CD4-positive, alpha-beta memory T cell (primary cell): ENCODE data around the gene RXRB. TPM values are rescaled to one million over a fixed set of nuclear protein-coding genes. Genes with fewer than 3 reads are reported as not detected.

Experiments
- CTCF ChIA-PET: fragments of 350-600 bp; sonication (Branson Sonifier 250); formaldehyde crosslinking; loops from one replicate; lab custom pipeline; 2021; ENCODE audit warnings: inconsistent platforms; ENCODE audit not compliant: partially characterized antibody; lab: Charles Lee
- POLR2A ChIA-PET: fragments of 350-600 bp; sonication (Branson Sonifier 250); formaldehyde crosslinking; loops from one replicate; lab custom pipeline; 2021; ENCODE audit not compliant: partially characterized antibody; lab: Charles Lee
- DNase-seq, 5 donors: peaks; one replicate each; pipeline versions ENCODE4 v3.0.0 to v3.0.0-alpha.2; 2020 to 2022; ENCODE audit warnings: mixed read lengths in 1 of 5
- H3K27ac ChIP-seq: one replicate; pipeline ENCODE4 v1.7.0; 2013; ENCODE audit warnings: low read depth, low read length
- H3K27me3 ChIP-seq: 2 replicates; pipeline ENCODE4 v1.7.0; 2013; ENCODE audit warnings: mild to moderate bottlenecking, low read length, moderate library complexity; ENCODE audit not compliant: insufficient read depth
- H3K36me3 ChIP-seq: 2 replicates; pipeline ENCODE4 v1.7.0; 2013; ENCODE audit warnings: mild to moderate bottlenecking, low read length, moderate library complexity; ENCODE audit not compliant: insufficient read depth
- H3K4me1 ChIP-seq: 2 replicates; pipeline ENCODE4 v1.7.0; 2013; ENCODE audit warnings: mild to moderate bottlenecking, low read length, moderate library complexity; ENCODE audit not compliant: insufficient read depth
- H3K4me3 ChIP-seq, 2 donors: one replicate each; pipeline ENCODE4 v1.7.0; 2013; ENCODE audit warnings: low read length in 2 of 2, mild to moderate bottlenecking in 1 of 2
- H3K9me3 ChIP-seq, 2 donors: one replicate each; pipeline ENCODE4 v1.7.0; 2013; ENCODE audit warnings: low read length in 2 of 2, control low read depth in 1 of 2; ENCODE audit not compliant: control insufficient read depth in 1 of 2
- H3K27ac Mint-ChIP-seq, 7 donors: one replicate each; pipeline ENCODE4 v1.8.0; 2020 to 2021; ENCODE audit warnings: mixed read lengths in 7 of 7, mild to moderate bottlenecking in 6 of 7, inconsistent platforms in 3 of 7, moderate library complexity in 3 of 7
- H3K27me3 Mint-ChIP-seq, 2 donors: one replicate each; pipeline ENCODE4 v1.8.0; 2020 to 2021; ENCODE audit warnings: mixed read lengths in 2 of 2
- H3K36me3 Mint-ChIP-seq, 2 donors: one replicate each; pipeline ENCODE4 v1.8.0; 2020 to 2021; ENCODE audit warnings: mixed read lengths in 2 of 2, inconsistent platforms in 1 of 2, mild to moderate bottlenecking in 1 of 2
- H3K4me1 Mint-ChIP-seq, 4 donors: one replicate each; pipeline ENCODE4 v1.8.0; 2020 to 2021; ENCODE audit warnings: mixed read lengths in 4 of 4, mild to moderate bottlenecking in 1 of 4
- H3K4me3 Mint-ChIP-seq, 8 donors: one replicate each; pipeline ENCODE4 v1.8.0; 2020 to 2021; ENCODE audit warnings: mixed read lengths in 8 of 8, mild to moderate bottlenecking in 7 of 8, moderate library complexity in 6 of 8, inconsistent platforms in 3 of 8
- H3K9me3 Mint-ChIP-seq, 8 donors: one replicate each; pipeline ENCODE4 v1.8.0; 2020 to 2021; ENCODE audit warnings: mixed read lengths in 8 of 8, mild to moderate bottlenecking in 5 of 8, inconsistent platforms in 3 of 8, moderate library complexity in 1 of 8
- intact Hi-C: fragments of 100-400 bp; cut with micrococcal nuclease; formaldehyde crosslinking; loops from one replicate; pipeline ENCODE4 v1.15.1; 2023
- polyA plus RNA-seq, 2 donors: library from polyadenylated mRNA; unstranded; fragments of 300-500 nt; fragmentation: Illumina TruSeq; gene quantifications; one replicate each; pipeline ENCODE4 v1.2.3, GENCODE V29; 2021
- total RNA-seq, 2 experiments: library from RNA; stranded (reverse); gene quantifications; one replicate each; pipeline ENCODE4 v1.2.3, GENCODE V29; 2021

Gene RXRB
- total and polyA plus RNA-seq, 4 experiments from 2014 or later, result 5.6 to 94.3 (median 50.3) TPM

DNA sequence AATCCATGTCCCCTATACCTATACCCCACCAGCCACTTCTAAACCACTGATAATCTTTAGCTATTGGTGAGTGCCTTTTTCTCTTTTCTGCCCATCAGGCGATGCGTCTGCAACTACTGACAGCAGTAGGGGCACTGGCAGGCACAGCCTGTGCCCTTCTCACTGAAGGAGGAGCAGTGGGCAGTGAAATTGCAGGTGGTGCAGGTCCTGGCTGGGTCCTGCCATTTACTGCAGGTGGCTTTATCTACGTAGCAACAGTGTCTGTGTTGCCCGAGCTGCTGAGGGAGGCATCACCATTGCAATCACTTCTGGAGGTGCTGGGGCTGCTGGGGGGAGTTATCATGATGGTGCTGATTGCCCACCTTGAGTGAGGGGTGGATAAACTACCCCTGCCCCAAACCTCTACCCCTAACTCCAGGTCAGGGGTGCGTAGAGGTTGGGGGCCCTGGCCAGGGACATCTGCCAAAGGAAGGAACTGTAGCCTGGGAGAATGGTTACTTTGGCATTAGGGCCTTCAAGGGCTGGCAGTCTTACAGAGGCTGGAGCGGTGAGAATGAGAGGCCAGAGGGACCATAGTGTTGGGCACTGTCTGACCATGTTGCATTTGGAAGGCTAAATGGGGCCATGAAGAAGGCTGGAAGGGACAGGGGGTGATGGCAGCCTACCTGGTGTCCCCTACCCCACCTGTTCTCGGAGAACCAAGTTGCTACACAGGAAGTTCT, 3.1 kb upstream of the RXRB start:
- peak overlapping the region; percentile 87 to 100 (median 97) for H3K4me3 Mint-ChIP-seq
- DNase-seq, result no peak
- intact Hi-C loops, result loop anchor here (1.0 to 10.0 kb wide), 7 partner anchors 46 to 1539 kb away; partner anchors contain the start of genes C6orf47, CSNK2B, CUTA and GPANK1
- H3K27ac ChIP-seq, result peak overlapping the region; percentile 73
- H3K27me3 Mint-ChIP-seq, result no peaks in the 10 kb centered on the region
- CTCF ChIA-PET, result no interaction called here
- H3K36me3 Mint-ChIP-seq, result peaks cover 21 to 51% of the 10 kb centered on the region in 2 donors
- H3K27ac Mint-ChIP-seq, result peak overlapping the region; percentile 75 to 97 (median 91)
- H3K27me3 ChIP-seq, result no peaks in the 10 kb centered on the region
- H3K4me1 Mint-ChIP-seq, result peaks cover 37 to 76% (median 56%) of the 10 kb centered on the region in 4 donors
- no peaks in the 10 kb centered on the region for H3K9me3 ChIP-seq
- peaks cover 56% of the 10 kb centered on the region for H3K4me1 ChIP-seq
- H3K36me3 ChIP-seq, result peaks cover 13% of the 10 kb centered on the region
- H3K4me3 ChIP-seq, result peak overlapping the region in 1 of 2 donors; percentile 88
- POLR2A ChIA-PET, result interaction anchor here (1.0 kb wide), 1 partner anchor 45 kb away, joined by 4 read pairs; no protein-coding TSS in a partner anchor
- H3K9me3 Mint-ChIP-seq, result peaks cover 0 to 2% (median 0%) of the 10 kb centered on the region in 8 donors

DNA sequence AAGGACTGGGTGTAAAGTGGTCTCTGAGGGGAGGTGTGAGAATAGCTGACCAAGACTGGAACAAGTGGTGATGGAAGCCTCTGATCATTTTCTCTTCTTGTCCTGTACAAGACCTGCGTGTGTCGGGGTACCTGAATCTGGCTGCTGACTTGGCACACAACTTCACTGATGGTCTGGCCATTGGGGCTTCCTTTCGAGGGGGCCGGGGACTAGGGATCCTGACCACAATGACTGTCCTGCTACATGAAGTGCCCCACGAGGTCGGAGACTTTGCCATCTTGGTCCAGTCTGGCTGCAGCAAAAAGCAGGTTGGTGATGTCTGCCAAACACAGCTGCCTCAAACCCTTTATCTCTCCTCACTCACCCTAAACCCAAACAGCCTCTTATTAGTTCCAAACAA, 2.3 kb upstream of the RXRB start:
- no peaks in the 10 kb centered on the region for H3K9me3 ChIP-seq
- DNase-seq, result no peak
- Mint-ChIP-seq H3K27ac (peak overlapping the region; percentile 36 to 96 (median 61)), H3K9me3 (peaks cover 0 to 2% (median 0%) of the 10 kb centered on the region in 8 donors), H3K36me3 (peaks cover 21 to 51% of the 10 kb centered on the region in 2 donors), H3K4me1 (peaks cover 43 to 83% (median 63%) of the 10 kb centered on the region in 4 donors), H3K4me3 (peak overlapping the region; percentile 41 to 100 (median 84)), H3K27me3 (no peaks in the 10 kb centered on the region)
- H3K4me3 ChIP-seq, result no peak overlapping the region
- peaks cover 63% of the 10 kb centered on the region for H3K4me1 ChIP-seq
- CTCF ChIA-PET, result no interaction called here
- POLR2A ChIA-PET, result interaction anchor here (1.0 kb wide), 1 partner anchor 46 kb away, joined by 4 read pairs; no protein-coding TSS in a partner anchor
- H3K27ac ChIP-seq, result no peak overlapping the region
- H3K36me3 ChIP-seq, result peaks cover 13% of the 10 kb centered on the region
- H3K27me3 ChIP-seq, result no peaks in the 10 kb centered on the region
- intact Hi-C loops, result loop anchor here (5.0 to 10.0 kb wide), 5 partner anchors 215 to 1538 kb away; partner anchors contain the start of genes C6orf47, CSNK2B, CUTA and GPANK1

DNA sequence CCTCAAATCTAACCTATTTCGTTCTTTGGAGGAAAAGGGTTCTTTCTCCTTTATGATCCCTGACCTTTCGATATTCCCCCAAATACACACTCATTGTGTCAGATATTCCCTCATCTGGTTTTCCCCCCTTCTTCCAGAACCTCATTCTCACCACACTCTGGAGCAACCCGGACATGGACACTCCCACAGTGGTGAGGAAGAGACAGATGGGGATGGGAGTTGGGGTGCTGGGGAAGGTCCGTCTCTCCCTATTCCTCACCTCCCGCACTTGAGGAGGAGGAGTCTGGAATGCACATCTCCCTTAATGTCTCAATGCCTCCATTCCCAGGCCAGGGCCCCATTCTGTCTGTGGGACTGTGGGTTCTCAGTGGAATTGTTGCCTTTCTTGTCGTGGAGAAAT, 1.5 kb upstream of the RXRB start:
- no peaks in the 10 kb centered on the region for H3K27me3 Mint-ChIP-seq
- Histone ChIP-seq H3K36me3 (peaks cover 18% of the 10 kb centered on the region), H3K4me3 (peak overlapping the region; percentile 99), H3K4me1 (peaks cover 65% of the 10 kb centered on the region), H3K27me3 (no peaks in the 10 kb centered on the region), H3K9me3 (no peaks in the 10 kb centered on the region), H3K27ac (no peak overlapping the region)
- ChIA-PET CTCF (no interaction called here), POLR2A (no interaction called here)
- peaks cover 0 to 2% (median 0%) of the 10 kb centered on the region in 8 donors for H3K9me3 Mint-ChIP-seq
- peak overlapping the region; percentile 98 to 100 (median 99) for H3K4me3 Mint-ChIP-seq
- no peak for DNase-seq
- H3K27ac Mint-ChIP-seq, result peak overlapping the region; percentile 22 to 98 (median 79)
- H3K4me1 Mint-ChIP-seq, result peaks cover 48 to 92% (median 70%) of the 10 kb centered on the region in 4 donors
- H3K36me3 Mint-ChIP-seq, result peaks cover 27 to 58% of the 10 kb centered on the region in 2 donors
- intact Hi-C loops, result loop anchor here (2.0 to 10.0 kb wide), 6 partner anchors 83 to 1537 kb away; partner anchors contain the start of genes C6orf47, CSNK2B, CUTA and GPANK1

DNA sequence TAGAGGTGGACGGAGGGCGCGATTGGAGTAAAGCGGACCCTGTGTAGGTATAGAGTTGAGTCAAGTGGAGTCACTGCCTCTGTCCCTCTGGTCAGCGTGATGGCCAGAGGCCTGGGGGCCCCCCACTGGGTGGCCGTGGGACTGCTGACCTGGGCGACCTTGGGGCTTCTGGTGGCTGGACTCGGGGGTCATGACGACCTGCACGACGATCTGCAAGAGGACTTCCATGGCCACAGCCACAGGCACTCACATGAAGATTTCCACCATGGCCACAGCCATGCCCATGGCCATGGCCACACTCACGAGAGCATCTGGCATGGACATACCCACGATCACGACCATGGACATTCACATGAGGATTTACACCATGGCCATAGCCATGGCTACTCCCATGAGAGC, 681 bp upstream of the RXRB start:
- Mint-ChIP-seq H3K36me3 (peaks cover 33 to 63% of the 10 kb centered on the region in 2 donors), H3K9me3 (peaks cover 0 to 2% (median 0%) of the 10 kb centered on the region in 8 donors), H3K4me1 (peaks cover 46 to 89% (median 69%) of the 10 kb centered on the region in 4 donors), H3K27ac (peak overlapping the region; percentile 96 to 99 (median 98)), H3K27me3 (no peaks in the 10 kb centered on the region), H3K4me3 (peak overlapping the region; percentile 98 to 100 (median 99))
- DNase-seq, result no peak
- Histone ChIP-seq H3K4me1 (peaks cover 65% of the 10 kb centered on the region), H3K4me3 (peak overlapping the region; percentile 99), H3K9me3 (no peaks in the 10 kb centered on the region), H3K27me3 (no peaks in the 10 kb centered on the region), H3K27ac (peak overlapping the region; percentile 88), H3K36me3 (peaks cover 24% of the 10 kb centered on the region)
- intact Hi-C loops, result loop anchor here (2.0 to 10.0 kb wide), 6 partner anchors 82 to 1536 kb away; partner anchors contain the start of genes C6orf47, CSNK2B, CUTA and GPANK1
- ChIA-PET CTCF (no interaction called here), POLR2A (interaction anchor here (1.0 to 1.2 kb wide), 2 partner anchors 50 to 88 kb away, joined by 3 read pairs; partner anchors contain the start of genes PFDN6 and WDR46)

DNA sequence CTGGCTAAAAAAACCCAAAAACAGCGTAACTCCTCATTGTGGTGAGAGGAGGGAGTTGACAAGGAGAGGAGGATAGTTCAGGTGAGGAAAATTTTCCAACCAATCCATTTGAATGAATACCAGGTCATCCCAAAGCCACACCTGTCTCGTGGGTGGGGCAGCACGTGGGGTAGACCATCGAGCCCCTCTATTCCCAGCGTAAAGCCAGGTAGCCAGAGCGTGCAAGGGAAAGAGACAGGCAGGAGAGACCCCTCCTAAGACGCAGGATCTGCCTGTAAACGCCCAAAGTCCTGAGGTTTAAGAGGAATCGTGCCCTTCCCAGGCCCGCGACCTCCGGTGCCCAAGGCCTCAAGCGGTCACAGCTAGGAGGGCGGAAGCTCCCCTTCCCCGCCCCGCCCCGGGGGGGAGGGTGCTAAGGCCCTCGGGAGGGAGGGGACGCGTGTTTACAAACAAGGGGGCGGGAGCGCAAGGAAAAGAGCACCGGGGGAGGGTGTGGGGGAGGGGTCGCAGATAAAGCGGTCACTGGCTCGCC, 712 bp downstream of the RXRB start:
- Mint-ChIP-seq H3K27ac (peak overlapping the region; percentile 79 to 96 (median 90)), H3K9me3 (peaks cover 0 to 2% (median 0%) of the 10 kb centered on the region in 8 donors), H3K27me3 (no peaks in the 10 kb centered on the region), H3K4me1 (peaks cover 39 to 75% (median 58%) of the 10 kb centered on the region in 4 donors), H3K36me3 (peaks cover 47 to 67% of the 10 kb centered on the region in 2 donors), H3K4me3 (peak overlapping the region; percentile 81 to 99 (median 98))
- ChIA-PET CTCF (interaction anchor here (0.8 to 4.6 kb wide), 4 partner anchors 9 to 49 kb away, joined by 4 to 55 read pairs (median 14); partner anchors contain the start of gene RING1), POLR2A (interaction anchor here (0.6 to 3.8 kb wide), 16 partner anchors 9 to 512 kb away, joined by 3 to 44 read pairs (median 4); partner anchors contain the start of genes B3GALT4, ITPR3, PFDN6 and RGL2)
- Histone ChIP-seq H3K36me3 (peaks cover 38% of the 10 kb centered on the region), H3K9me3 (no peaks in the 10 kb centered on the region), H3K4me1 (peaks cover 55% of the 10 kb centered on the region), H3K27me3 (no peaks in the 10 kb centered on the region), H3K27ac (peak overlapping the region; percentile 88), H3K4me3 (peak overlapping the region; percentile 25 to 99)
- intact Hi-C loops, result loop anchor here (1.0 to 10.0 kb wide), 15 partner anchors 9 to 1535 kb away; partner anchors contain the start of genes BRD2, C6orf47, CSNK2B and CUTA
- DNase-seq, result peak in 2 of 5 donors; percentile 69 to 79

DNA sequence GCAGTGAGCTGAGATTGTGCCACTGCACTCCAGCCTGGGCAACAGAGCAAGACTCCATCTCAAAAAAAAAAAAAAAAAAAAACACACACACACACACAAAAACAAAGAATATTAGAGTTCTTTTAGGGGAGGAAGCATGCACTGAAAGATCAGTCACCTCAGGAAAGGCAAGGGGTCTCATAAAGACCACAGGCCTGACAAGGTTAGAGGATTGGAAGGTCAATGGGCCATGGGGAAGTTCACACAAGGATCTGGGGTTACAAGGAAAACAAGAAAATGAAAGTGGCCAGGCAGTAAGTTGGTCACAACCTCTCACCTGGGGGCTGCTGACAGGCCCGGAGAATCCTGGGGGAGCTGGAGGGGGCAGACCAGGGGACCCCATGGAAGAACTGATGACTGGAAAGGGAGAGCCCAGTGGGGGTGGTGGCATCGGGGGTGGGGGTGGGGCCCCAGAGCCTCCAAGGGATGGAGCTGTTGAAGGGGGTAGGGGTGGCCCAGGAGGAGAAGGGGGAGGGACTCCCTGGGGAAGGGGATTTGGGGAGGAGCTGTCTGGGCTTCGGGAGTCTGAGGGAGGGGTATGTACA, 1.5 kb downstream of the RXRB start:
- Mint-ChIP-seq H3K4me3 (peak overlapping the region; percentile 81 to 99 (median 98)), H3K9me3 (peaks cover 0 to 2% (median 0%) of the 10 kb centered on the region in 8 donors), H3K27me3 (no peaks in the 10 kb centered on the region), H3K27ac (peak overlapping the region; percentile 89 to 96 (median 93)), H3K4me1 (peaks cover 36 to 68% (median 53%) of the 10 kb centered on the region in 4 donors), H3K36me3 (peaks cover 53 to 70% of the 10 kb centered on the region in 2 donors)
- H3K9me3 ChIP-seq, result no peaks in the 10 kb centered on the region
- DNase-seq, result peak in 1 of 5 donors; percentile 18
- CTCF ChIA-PET, result interaction anchor here (0.7 to 4.6 kb wide), 6 partner anchors 9 to 182 kb away, joined by 3 to 55 read pairs (median 7); partner anchors contain the start of gene RING1
- peaks cover 46% of the 10 kb centered on the region for H3K36me3 ChIP-seq
- intact Hi-C loops, result no loop called here
- H3K27ac ChIP-seq, result peak overlapping the region; percentile 88
- no peaks in the 10 kb centered on the region for H3K27me3 ChIP-seq
- POLR2A ChIA-PET, result interaction anchor here (1.0 to 3.8 kb wide), 9 partner anchors 9 to 231 kb away, joined by 3 to 44 read pairs (median 5); partner anchors contain the start of genes RGL2, RING1, RPS18 and VPS52
- H3K4me1 ChIP-seq, result peaks cover 50% of the 10 kb centered on the region
- H3K4me3 ChIP-seq, result peak overlapping the region in 1 of 2 donors; percentile 99
